ENCODE measurements around the gene CMTR1.
"Not testable (repeated sequence)": the region's sequence is repeated elsewhere in the genome, so short reads cannot be mapped to it uniquely, and the experiment has no call there.

CMTR1 gene, protein sequence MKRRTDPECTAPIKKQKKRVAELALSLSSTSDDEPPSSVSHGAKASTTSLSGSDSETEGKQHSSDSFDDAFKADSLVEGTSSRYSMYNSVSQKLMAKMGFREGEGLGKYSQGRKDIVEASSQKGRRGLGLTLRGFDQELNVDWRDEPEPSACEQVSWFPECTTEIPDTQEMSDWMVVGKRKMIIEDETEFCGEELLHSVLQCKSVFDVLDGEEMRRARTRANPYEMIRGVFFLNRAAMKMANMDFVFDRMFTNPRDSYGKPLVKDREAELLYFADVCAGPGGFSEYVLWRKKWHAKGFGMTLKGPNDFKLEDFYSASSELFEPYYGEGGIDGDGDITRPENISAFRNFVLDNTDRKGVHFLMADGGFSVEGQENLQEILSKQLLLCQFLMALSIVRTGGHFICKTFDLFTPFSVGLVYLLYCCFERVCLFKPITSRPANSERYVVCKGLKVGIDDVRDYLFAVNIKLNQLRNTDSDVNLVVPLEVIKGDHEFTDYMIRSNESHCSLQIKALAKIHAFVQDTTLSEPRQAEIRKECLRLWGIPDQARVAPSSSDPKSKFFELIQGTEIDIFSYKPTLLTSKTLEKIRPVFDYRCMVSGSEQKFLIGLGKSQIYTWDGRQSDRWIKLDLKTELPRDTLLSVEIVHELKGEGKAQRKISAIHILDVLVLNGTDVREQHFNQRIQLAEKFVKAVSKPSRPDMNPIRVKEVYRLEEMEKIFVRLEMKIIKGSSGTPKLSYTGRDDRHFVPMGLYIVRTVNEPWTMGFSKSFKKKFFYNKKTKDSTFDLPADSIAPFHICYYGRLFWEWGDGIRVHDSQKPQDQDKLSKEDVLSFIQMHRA

DNA sequence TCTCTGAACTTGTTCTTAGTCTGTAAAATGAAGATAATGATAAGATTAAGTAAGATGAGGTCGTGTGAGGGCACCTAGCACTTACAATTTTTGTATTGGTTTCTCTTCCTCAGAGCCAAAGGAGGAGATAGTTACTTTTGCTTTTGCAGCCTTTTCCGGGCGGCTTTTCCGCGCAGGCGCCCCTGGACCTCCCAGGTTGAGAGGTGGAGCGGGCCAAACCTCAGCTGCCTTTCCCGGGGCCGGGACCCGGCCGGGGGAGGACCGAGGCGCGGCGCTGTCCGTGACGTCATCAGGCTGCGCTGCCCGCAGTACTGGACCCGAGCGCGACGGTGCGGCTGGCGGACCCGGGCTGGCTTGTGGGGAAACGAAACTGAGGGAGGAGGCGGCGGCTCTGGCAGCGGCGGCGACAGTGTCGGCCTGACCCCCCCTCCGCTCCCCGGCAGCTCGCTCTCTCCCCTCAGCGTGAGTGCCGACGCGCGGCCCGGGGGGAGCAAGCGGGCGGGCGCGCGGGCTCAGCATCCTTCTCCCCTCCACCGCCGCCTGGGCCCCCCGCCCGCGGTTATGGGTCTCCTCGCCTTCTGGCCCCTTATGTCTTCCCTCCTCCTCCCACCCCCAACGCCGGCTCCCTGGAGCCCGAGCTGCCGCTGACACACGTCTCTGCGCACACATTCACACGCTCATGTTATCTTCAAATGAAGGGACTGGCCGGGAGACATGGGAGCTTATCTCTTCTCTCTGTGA, at the start of gene CMTR1:
CMTR1 (plus strand) TSS at position 306 of the 741 bp plus-strand sequence. CDS start 2,409 bp downstream, outside the sequence.
- FAIRE-seq (no peak), DNase-seq (ENCODE audit: low spot score) (peak; percentile 98)

DNA sequence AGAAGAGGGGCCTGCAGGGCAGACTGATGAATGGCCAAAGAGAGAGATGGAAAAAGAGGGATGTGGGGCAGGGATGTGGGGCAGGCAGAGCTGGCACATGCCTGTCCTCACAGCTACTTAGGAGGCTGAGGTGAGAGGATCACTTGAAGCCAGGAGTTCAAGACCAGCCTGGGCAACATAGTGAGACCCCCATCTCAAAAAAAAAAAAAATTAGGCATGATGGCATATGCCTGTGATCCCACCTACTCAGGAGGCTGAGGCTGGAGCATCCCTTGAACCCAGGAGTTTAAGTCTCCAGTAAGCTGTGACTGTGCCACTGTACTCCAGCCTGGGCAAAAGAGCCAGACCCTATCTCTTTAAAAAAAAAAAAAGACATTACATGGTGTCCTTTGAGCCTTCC, 44.4 kb upstream of the CMTR1 start:
- FAIRE-seq: no peak

DNA sequence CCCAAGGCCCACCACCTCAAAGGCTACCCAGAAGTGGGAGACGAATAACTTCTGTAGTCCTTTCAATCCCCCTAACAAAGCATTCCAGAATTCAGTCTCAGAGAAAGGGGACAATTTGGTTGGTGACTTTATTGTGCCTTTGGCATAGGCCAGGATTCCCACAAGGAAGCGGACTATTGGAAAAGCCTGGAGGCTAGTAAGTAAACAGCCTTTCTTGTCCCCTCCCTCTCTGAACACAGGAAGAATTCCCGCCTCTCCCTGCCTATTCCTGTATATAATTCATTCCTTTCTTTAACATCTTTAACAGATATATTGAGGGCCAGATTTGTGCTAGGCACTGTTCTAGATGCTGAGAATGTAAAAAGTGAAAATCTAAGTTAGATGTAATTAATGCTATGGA, 43.2 kb upstream of the CMTR1 start:
- FAIRE-seq (no peak), DNase-seq (ENCODE audit: low spot score) (no peak)

More for the DNA sequence above, 44.4 kb upstream of the CMTR1 start:
- no peak for DNase-seq (ENCODE audit: low spot score)

DNA sequence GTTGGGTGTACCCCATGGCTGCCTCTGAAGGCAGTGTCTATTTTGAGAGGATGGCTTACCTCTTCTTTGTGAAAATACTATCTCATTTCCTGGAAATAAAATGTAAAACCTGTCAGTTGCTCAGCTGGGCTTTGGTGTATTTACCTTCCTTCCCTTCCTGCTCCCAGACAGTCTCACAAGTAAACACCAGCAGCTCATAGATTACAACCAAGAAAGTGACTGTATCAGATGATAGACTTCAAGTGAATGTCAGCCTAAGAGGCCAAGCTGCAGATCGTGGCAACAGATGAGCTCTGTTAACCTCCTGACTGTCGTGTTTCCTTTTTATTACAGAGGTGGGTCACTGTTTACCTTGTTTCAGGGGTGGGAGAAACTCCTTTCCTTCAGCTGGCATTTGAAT, 41.9 kb upstream of the CMTR1 start:
- FAIRE-seq (no peak), DNase-seq (ENCODE audit: low spot score) (no peak)

DNA sequence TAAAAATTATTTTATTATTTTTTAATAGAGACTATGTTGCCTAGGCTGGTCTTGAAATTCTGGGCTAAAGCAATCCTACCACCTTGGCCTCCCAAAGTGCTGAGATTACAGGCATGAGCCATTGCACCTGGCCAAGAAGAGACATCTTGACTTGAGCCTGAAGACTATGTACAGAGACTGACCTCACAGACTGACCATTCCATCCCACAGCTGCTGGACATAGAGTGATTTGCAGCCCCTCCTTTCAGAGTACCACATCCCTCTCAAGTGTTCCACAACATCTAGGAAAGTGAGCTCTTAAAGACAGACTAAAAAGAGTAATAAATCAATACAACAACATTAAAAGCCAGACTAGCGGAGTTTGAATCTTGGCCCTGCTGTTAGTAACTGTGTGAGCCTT, 40.2 kb upstream of the CMTR1 start:
- no peak for FAIRE-seq
- DNase-seq (ENCODE audit: low spot score): no peak

DNA sequence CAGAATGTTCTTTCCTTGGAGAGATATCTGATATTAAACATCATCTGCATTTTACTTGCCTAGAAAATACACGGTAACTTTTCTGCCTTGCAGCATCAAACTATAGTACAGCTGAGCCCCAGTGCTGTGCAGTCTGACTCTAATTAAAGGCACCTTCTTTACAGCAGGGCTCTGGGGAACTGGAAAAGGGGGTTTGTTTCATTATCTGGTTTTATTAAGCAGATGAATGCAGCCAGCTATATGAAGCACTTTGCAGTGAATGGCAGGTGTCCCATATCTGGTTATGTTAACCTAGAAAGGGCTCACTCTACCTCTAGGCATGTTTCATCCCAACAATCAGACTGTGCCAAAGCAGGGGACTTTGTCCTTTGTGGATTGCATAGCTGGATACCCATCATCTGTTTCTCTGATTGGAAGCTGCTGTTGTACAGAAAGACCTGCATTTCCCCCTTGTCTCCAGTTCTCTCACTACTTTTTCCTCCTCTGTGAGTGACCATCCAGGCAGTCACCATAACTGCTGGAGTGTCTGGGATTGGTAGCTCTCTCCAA, 39.6 kb upstream of the CMTR1 start:
- no peak for FAIRE-seq
- no peak for DNase-seq (ENCODE audit: low spot score)

DNA sequence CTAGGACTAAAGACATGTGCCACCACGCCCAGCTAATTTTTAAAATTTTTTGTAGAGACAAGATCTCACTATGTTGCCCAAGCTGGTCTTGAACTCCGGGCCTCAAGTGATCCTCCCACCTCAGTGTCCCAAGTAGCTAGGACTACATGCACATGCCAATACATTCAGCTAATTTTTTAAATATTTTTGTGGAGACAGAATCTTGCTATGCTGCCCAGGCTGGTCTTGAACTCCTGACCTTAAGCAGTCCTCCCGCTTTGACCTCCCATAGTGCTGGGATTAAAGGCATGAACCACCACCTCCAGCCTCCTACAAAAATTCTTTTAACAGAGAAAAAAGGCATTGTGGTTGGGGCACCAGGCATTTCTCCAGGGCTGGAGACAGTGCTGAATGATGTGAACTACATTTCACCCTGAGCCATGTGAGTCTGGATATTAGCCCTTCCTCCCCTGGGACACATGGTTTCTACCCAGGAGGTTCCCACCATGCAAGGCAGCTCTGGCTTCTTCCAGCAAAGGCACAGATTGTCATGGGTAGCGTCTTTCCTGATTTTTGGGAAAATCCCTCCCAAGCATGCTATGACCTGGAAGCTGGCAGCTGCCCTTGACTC, 36.3 kb upstream of the CMTR1 start:
- no peak for FAIRE-seq

DNA sequence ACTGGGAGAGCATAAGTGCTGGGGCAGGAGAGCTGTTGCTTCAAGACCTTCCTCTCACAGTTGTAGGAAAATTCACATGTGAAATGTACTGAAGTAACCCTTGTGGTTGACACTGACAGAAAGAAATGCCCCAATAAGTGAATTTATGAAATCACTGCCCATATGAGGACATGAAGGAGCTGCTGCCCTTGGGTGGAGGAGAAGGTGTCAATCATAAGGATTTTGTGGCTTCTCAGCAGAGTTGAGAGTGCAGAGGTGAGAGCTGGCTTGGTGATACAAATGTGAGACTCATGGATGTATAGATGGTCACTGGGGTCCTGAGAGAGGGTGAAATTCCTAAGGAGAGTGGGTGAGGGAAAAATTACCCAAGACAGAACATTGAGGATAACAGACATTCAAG, 33.9 kb upstream of the CMTR1 start:
- DNase-seq (ENCODE audit: low spot score): no peak
- no peak for FAIRE-seq

More for the DNA sequence above, 36.3 kb upstream of the CMTR1 start:
- no peak for DNase-seq (ENCODE audit: low spot score)

DNA sequence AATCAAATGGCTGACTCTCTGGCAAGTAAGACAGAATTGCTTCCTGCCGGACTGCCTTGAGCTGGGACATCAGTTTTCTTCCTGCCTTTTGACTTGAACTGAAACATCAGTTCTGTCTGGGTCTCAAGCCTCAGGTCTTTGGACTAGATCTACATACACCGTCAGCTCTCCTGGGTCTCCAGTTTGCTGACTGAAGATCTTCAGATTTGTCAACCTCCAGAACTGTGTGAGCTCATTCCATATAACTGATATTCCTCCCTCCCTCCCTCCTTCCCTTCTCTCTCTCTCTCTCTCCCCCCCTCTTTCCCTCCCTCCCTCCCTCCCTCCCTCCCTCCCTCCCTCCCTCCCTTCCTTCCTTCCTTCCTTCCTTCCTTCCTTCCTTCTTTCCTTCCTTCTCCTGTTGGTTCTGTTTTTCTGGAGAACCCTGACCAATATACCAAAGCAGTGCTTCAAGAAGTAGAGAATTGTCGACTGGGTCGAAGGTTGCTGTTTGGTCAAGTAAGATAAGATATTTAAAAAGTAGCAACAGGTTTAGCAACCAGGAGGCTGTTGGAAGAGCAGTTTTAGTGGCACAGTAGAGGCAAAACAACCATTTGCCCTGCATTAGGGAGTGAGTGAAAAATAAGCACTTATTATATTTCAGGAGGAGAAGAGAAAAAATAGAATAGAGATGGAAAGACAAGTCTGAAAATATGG, 33.1 kb upstream of the CMTR1 start:
- FAIRE-seq: no peak
- DNase-seq (ENCODE audit: low spot score): no peak

DNA sequence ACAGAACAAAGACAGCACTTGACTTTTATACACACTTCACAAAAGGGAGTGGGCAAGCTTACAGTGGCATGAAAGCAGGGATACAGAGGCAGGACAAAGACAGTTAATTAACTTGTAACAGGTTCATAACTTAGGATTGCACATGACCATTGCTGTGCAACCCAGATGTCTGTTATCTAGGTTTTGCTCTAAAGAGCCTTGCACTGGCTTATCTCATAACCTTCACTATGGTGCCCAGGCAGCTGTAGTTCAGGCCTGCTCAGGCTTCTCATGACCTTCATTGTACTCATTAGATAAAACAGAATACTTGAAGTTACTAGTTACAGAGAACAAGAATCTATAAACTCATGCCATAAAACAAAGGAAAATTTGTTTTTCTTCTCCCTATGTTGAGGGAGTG, 31.4 kb upstream of the CMTR1 start:
- FAIRE-seq: not testable (repeated sequence)

DNA sequence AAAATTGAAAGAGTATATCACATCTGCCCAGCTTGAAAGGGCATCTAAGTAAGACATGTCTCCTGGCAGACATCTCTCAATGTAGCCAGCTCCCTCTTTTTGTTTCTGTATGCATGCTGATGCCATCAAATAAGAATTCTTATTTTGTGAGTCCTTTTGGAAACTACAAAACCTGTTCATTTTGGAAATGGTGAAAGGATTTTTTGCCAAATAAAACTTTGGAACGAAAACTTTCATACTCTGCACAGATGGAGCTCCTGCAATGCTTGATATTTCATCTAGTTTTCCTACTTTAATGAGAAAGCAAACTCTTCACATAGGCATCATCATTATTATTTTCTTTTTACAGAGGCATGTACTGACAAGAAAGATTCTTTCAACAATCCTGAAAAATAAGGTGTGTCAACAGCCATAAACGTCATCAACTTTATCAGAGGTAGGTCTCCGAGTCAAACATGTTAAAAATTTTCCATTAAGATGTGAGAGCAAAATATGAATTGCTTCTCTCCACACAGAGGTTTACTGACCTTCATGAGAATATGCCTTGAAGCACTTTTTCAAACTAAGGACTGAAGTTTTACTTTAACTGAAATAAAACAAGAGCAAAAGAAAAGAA, 26.2 kb upstream of the CMTR1 start:
- no peak for FAIRE-seq
- no peak for DNase-seq (ENCODE audit: low spot score)

More for the DNA sequence above, 31.4 kb upstream of the CMTR1 start:
- DNase-seq (ENCODE audit: low spot score): not testable (repeated sequence)

DNA sequence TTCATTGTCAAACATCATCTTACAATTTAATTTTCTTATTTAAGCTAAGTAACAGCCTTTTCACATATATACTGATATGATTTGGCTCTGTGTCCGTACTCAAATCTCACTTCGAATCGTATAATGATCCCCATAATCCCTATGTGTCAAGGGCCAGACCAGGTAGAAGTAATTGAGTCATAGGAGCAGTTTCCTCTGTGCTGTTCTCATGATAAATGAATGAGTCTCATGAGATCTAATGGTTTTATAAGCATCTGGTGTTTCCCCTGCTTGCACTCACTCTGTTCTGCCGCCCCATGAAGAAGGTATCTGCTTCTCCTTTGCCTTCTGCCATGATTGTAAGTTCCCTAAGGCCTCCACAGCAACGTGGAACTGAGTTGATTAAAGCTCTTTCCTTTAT, 25.1 kb upstream of the CMTR1 start:
- DNase-seq (ENCODE audit: low spot score): no peak
- no peak for FAIRE-seq

DNA sequence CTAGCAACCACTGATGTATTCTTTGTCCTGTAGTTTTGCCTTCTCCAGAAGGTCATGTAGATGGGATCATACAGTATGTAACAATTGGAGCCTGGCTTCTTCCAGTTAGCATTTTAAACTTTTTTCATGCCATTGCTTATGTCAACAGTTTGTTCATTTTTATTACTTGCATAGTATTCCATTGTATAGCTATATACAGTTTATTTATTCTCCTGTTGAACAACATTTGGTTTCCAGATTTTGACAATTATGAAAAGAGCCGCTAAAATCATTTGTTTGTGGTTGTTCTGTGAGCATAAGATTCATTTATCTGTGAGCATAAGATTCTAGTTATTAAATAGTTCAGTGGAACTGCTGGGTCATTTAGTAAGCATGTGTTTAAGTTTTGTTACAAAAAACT, 23.5 kb upstream of the CMTR1 start:
- FAIRE-seq (no peak), DNase-seq (ENCODE audit: low spot score) (no peak)

DNA sequence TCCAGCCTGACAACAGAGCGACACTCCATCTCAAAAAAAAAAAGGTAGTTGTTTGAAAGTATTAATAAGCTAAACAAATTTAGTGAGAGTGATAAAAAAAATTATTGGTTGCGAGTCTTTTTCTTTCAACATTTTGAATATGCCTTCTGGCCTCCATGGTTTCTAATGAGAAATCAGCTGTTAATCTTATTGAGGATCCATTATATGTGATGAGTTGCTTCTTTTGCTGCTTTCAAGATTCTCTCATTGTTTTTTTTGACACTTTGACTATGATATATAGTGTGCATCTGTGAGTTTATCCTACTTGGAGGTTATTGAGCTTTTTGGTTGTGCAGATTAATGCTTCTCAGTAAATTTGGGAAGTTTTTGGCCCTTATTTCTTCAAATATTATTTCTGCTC, 15.6 kb upstream of the CMTR1 start:
- FAIRE-seq: no peak
- no peak for DNase-seq (ENCODE audit: low spot score)

DNA sequence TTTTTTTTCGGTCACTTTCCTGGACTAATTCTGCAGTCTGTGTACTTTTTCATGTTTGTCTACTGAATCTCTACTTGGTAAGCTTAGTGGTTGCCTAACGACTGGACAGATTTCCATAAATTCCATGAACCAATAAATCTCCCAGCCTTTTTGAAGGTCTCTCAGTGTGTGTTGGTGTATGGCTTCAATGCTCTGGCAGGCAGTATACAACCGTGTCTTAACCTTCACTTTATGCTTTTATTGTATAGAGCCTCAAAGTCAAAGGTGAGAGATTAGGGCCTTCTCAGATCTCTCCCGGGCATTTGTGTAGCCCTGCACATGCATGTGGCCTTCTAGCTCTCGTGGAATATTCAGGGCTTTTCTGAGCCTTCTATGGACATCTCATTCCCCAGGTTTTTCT, 14.3 kb upstream of the CMTR1 start:
- DNase-seq (ENCODE audit: low spot score): no peak
- no peak for FAIRE-seq

DNA sequence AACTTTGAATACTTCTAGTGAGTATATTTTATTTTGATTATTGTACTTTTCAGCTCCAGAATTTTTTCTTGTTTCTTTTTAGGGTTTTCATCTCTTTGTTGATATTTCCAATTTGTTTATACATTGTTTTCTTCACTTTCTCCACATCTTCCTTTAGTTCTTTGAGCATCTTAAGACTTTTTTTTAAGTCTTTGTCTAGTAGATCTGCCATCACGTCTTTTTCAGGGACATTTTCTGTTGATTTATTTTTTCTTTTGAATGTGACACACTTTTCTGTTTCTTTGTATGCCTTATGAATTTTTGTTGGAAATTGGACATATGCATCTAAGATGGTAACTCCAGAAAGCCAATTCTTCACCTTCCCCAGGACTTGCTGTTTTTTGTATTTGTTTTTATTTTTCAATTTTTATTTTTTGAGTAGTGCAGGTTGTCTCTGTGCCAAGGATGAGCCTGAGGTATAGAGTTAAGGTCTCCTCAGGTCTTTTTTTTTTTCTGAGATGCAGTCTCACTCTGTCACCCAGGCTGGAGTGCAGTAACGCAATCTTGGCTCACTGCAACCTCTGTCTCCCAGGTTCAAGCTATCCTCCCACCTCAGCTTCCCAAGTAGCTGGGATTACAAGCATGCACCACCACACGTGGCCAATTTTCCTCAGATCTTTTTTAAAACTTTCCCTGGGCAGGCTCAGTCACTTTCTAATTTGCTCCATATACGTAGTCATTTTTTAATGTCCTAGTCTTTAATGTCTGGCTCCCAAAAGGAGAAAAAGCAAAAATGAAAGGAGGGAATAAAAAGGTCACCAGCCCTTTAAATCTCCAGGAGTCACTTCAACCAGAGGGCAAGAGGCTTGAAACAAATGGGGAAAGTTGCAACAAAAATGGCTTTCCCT, 6.7 kb upstream of the CMTR1 start:
- FAIRE-seq (no peak), DNase-seq (ENCODE audit: low spot score) (no peak)

DNA sequence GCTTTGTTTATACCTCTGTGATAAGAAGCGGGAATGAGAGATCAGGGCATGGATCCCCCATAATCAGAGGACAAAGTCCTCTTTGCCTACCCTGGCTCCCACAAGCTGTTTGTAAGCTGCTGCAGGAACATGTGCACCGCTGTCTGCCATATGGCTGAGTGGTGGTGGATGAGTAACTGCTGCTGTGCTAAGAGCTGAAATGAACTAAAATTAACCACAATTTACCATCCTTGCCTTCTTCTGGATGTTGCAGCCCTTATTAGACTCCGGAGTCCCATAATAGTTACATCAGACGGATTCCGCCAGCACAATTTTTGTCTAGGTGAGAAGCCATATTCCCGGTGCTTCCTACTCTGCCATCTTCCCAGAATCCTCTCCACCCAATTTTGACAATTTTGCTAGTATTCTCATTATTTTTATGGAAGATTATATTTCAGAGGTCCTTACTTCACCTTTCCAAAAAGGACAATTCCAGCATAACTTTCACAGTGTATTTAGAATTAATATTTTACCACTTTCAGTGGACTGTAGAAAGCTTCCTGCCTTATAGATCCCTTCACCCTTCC, 6.0 kb upstream of the CMTR1 start:
- DNase-seq (ENCODE audit: low spot score): no peak
- no peak for FAIRE-seq

DNA sequence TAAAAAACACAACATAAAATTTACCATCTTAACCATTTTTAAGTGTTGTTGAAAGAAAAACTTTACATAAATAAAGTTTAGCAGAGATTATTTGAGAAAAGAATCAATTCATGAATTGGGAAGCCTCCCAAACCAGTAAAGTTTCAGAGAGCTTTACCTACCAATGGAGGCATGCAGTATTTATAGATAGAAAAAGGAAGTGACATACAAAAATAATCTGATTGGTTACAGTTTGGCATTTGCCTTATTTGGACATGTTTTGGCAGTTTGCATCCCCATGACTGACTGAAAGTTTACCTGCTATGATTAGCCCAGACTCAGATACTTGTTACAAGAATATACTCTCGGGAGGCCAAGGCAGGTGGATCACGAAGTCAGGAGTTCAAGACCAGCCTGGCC, 3.7 kb upstream of the CMTR1 start:
- no peak for FAIRE-seq
- DNase-seq (ENCODE audit: low spot score): no peak

DNA sequence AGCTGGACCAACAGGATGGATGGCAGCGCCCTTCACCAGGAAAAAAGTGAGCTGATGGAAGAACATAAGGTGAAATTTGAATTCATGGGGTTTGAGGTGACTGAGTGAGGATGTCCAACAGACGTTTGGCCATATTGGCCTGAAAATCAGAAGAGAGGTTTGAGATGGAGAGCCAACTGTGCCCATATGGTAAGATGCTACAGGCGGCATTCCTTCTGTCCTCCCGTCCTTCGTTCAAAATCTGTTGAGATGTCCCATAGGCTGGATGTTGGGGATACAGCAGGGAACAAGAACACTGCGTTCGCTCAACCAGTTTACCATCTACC, 468 bp upstream of the CMTR1 start:
- DNase-seq (ENCODE audit: low spot score): peak; percentile 30
- no peak for FAIRE-seq

Measured in urothelium cell line (cell line).